HG03558 (cell line): Measurements from ENCODE around the gene ADGRD2.

Experiments used
- ATAC-seq: cut with Tn5 transposase; IDR thresholded peaks from one replicate; pipeline ENCODE4 v1.9.1; 2021; ENCODE audit warnings: moderate number of reproducible peaks; ENCODE audit not compliant: unreplicated experiment; ENCODE audit errors: extremely low read depth

The ADGRD2 gene

GRCh38 chr9:124456341-124457078 lies 6.3 kb downstream of the ADGRD2 start:
- ATAC-seq: no peak

DNA sequence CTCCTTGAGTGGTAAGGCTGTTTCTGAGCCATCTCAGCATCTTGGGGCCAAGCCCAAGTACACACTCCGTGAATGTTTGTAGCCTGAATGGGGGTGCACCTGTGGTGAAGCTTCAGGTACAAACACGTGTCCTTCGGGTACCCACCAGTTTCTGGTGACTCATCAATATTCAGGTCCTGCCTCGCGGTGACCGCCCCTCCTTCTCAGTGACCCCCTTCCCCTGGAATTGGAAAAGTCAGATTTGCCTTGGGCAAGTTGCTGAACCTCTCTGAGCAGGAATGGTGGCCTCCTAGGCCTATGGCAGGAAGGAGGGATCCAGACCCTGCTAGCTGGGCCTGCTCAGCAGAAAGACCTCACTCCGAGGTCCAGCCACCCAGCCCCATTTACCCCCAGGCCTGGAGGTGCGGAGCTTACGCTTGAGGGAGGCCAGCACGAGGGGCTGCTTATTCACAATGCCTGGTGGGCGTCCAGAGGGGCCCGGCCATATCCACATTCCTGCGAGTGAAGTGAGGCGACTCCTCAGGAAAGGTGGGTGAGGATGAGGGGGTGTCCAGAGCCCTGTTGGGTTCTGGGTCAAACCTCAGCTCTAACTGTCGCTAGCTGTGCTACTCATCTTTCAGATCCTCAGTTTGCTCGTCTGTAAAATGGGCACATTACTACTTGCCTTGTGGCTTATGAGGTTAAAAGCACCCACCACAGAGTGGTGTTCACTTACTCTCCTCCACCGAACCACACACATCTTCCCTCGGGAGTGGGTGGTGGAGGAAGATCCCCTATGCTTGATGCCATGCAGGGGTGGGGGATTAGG lies 7.0 kb downstream of the ADGRD2 start:
- ATAC-seq: no peak

DNA sequence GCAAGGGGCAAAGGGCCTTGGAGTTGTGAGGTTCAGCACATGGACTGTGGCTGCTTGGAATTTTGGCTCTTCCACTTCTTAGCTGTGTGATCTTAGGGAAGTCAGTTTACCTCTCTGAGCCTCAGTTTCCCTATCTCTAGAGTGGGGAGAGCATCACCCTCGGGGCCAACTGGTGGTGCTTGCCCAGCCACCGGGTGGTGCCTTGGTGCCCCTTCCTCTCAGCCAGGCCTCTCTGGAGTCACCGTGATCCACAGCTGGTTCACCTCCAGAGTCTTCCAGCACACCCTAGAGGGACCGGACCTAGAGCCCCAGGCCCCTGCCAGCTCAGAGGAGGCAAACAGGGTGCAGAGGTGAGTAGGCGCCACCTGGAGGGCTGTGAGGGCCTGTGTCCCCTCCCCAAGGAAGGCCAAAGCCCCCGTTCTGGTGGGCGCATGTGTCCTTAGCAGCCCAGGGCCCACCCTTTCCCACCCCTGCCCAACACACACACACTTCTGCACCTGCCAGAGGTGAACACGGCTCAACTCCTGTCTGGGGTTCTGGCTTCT lies 7.7 kb downstream of the ADGRD2 start:
- no peak for ATAC-seq

DNA sequence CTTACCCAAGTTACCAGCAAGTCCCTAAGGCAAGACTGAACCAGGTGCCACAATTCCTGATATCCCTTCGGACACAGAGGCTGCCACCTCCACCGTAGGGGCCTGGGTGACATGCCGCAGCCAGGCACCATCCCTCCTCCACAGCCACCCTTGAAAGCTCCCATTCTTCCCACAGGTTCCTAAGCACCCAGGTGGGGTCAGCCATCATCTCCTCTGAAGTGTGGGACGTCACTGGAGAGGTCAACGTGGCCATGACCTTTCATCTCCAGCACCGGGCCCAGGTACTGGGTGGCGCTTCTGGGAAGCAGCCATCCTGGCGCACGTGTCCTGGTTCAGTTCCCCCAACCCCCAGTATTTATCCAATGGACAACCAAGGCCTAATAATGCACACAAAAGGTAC lies 8.2 kb downstream of the ADGRD2 start:
- no peak for ATAC-seq

- no peak for ATAC-seq
These were observed 12.5 kb downstream of the ADGRD2 start for GRCh38 chr9:124462739-124463138.

DNA sequence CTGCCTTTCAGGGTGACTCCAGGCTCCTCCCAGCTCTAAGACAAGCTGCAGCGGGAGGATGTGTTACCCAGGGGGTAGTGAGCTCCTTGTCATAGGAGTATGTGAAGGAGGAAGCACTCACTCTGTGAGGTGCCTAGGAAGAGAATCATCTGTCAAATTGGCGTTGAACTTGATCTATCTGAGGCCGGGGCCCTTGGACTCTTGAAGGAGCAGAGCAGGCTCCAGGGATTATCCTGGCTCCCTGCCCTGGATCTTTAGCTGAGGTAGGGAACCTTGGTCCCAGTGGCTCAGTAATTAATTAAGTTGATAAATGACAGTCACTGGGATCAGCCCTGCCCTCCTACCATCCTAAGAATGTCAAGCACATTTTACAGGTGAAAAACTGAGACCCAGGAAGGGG lies 15.5 kb downstream of the ADGRD2 start:
- no peak for ATAC-seq

- no peak for ATAC-seq
These were observed 17.3 kb downstream of the ADGRD2 start for GRCh38 chr9:124467410-124468060.

DNA sequence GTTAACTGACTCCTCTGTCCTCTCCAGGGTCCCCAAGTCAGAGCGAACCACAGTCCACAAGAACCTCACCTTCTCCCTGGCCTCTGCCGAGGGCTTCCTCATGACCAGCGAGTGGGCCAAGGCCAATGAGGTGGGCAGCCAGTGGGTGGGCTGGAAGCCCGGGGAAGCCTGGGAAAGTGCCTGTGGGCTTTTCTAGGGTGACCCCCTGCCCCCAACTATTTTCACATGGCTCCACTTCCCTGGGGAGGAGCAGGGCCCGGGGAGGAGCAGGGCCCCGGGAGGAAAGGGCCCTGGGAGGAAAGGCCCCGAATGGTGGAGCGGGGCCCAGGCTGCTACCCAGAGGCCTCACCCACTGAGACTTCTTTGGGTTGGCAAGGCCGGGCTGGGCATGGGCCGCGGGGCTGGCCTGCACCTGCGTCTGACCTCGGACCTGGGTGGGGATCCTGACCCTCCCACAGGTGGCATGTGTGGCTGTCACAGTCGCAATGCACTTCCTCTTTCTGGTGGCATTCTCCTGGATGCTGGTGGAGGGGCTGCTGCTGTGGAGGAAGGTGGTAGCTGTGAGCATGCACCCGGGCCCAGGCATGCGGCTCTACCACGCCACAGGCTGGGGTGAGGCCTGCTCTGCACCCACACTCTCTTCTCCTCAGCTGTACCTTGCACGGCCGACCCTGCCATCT lies 17.9 kb downstream of the ADGRD2 start:
- ATAC-seq: no peak

DNA sequence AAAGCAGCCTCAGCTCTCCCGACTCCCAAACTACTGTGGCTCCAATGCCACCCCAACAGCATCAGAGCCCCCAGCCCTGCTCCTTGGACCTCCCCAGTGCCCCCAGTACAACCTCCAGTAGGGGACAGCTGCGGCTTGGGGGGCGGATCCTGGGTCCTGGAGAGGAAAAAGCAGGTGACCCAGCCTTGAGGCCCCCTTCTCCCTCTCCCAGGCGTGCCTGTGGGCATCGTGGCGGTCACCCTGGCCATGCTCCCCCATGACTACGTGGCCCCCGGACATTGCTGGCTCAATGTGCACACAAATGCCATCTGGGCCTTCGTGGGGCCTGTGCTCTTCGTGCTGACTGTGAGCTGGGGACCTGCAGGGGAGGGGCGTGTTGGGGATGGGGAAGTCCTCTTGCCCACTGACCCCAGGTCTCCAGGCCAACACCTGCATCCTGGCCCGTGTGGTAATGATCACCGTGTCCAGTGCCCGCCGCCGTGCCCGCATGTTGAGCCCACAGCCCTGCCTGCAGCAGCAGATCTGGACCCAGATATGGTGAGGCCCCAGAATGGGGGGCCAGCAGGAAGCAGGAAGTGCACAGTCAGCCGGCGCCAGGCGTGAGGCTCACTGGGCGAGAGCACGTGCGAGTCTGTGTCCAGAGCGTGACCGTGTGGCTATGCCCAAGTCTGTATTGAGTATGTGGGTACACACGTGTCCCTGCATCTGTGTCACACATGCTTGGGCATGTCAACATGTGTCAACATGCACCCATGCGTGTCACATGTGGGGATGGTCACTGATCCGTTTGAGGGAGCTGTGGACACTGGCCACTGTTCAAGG lies 19.0 kb downstream of the ADGRD2 start:
- no peak for ATAC-seq

GRCh38 chr9:124470306-124470705 lies 20.1 kb downstream of the ADGRD2 start:
- ATAC-seq: no peak

- no peak for ATAC-seq
These were observed 20.5 kb downstream of the ADGRD2 start for GRCh38 chr9:124470726-124471125.

GRCh38 chr9:124471761-124472160 lies 21.5 kb downstream of the ADGRD2 start:
- ATAC-seq: no peak

- ATAC-seq: no peak
These were observed 22.5 kb downstream of the ADGRD2 start for GRCh38 chr9:124472770-124473169.

DNA sequence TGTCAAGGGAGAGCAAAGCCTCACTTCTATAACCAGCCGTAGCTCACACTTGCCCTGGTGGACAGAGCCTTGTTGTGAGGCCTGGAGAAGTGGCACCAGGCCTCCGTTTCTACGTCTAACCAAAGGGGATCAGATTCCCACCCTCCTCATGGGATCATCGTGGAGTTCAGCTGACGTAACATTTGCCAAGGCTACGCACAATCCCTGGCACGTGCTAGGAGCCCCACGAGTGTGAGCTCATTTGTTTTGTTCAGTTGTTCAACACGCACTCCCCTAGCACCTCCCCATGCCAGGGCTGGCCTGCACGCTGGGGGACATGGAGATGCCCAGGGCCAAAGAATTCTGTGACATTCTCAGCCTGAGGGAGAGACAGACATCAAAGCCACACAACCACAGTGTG lies 23.1 kb downstream of the ADGRD2 start:
- ATAC-seq: no peak

GRCh38 chr9:124474151-124474550 lies 23.9 kb downstream of the ADGRD2 start:
- no peak for ATAC-seq

- ATAC-seq: no peak
These were observed 25.1 kb downstream of the ADGRD2 start for GRCh38 chr9:124475158-124475867.

GRCh38 chr9:124475868-124476690 lies 25.8 kb downstream of the ADGRD2 start:
- no peak for ATAC-seq

- no peak for ATAC-seq
These were observed 27.0 kb downstream of the ADGRD2 start for GRCh38 chr9:124477211-124477647.
